Stimulated activated CD8-positive, alpha-beta memory T cell treated with anti-CD3 and anti-CD28 coated beads, Interleukin-4, amount 100 ng/mL, for 1 hour (primary cell): ENCODE measurements around the gene ARAF.
"Not testable (repeated sequence)": the region's sequence is repeated elsewhere in the genome, so short reads cannot be mapped to it uniquely, and the experiment has no call there.

Experiments
- DNase-seq, 2 donors: peaks; one replicate each; pipeline ENCODE4 v3.0.0-alpha.2; 2020; ENCODE audit warnings: low read depth in 2 of 2, low spot score in 1 of 2

Gene ARAF

GRCh38 chrX:47585273-47585672 lies 24.3 kb downstream of the ARAF start:
- no peak for DNase-seq

- DNase-seq, result no peak
Measured at GRCh38 chrX:47586043-47586787, 25.2 kb downstream of the ARAF start.

GRCh38 chrX:47587091-47587891 lies 26.3 kb downstream of the ARAF start:
- DNase-seq, result no peak

- no peak for DNase-seq
Measured at GRCh38 chrX:47587906-47588735, 27.1 kb downstream of the ARAF start.

- no peak for DNase-seq
Measured at GRCh38 chrX:47590984-47591383, 30.0 kb downstream of the ARAF start.

GRCh38 chrX:47593522-47593921 lies 32.5 kb downstream of the ARAF start:
- DNase-seq, result no peak

- DNase-seq, result no peak
Measured at GRCh38 chrX:47595716-47596251, 34.8 kb downstream of the ARAF start.

- no peak for DNase-seq
Measured at GRCh38 chrX:47596256-47596655, 35.3 kb downstream of the ARAF start.

GRCh38 chrX:47597222-47597621 lies 36.2 kb downstream of the ARAF start:
- no peak for DNase-seq

GRCh38 chrX:47603125-47603524 lies 42.1 kb downstream of the ARAF start:
- DNase-seq, result not testable (repeated sequence)

- DNase-seq, result no peak
Measured at GRCh38 chrX:47605024-47605423, 44.0 kb downstream of the ARAF start.

- DNase-seq, result no peak
Measured at GRCh38 chrX:47607091-47607490, 46.1 kb downstream of the ARAF start.

GRCh38 chrX:47608130-47608810 lies 47.3 kb downstream of the ARAF start:
- no peak for DNase-seq

GRCh38 chrX:47610511-47610910 lies 49.5 kb downstream of the ARAF start:
- DNase-seq, result no peak

GRCh38 chrX:47611489-47611888 lies 50.5 kb downstream of the ARAF start:
- no peak for DNase-seq

- no peak for DNase-seq
Measured at GRCh38 chrX:47611926-47612325, 50.9 kb downstream of the ARAF start.

- DNase-seq, result no peak
Measured at GRCh38 chrX:47612418-47612817, 51.4 kb downstream of the ARAF start.

GRCh38 chrX:47613082-47613481 lies 52.1 kb downstream of the ARAF start:
- DNase-seq, result no peak

GRCh38 chrX:47614618-47615017 lies 53.6 kb downstream of the ARAF start:
- no peak for DNase-seq

GRCh38 chrX:47618923-47619485 lies 58.0 kb downstream of the ARAF start:
- DNase-seq, result no peak
